Globus pallidus (tissue), 1 donor: ENCODE measurements around the gene MUC5AC.

Experiments used
- DNase-seq: peaks from one replicate; pipeline ENCODE4 v3.0.0-alpha.2; 2015; ENCODE audit warnings: low spot score

Gene MUC5AC

DNA sequence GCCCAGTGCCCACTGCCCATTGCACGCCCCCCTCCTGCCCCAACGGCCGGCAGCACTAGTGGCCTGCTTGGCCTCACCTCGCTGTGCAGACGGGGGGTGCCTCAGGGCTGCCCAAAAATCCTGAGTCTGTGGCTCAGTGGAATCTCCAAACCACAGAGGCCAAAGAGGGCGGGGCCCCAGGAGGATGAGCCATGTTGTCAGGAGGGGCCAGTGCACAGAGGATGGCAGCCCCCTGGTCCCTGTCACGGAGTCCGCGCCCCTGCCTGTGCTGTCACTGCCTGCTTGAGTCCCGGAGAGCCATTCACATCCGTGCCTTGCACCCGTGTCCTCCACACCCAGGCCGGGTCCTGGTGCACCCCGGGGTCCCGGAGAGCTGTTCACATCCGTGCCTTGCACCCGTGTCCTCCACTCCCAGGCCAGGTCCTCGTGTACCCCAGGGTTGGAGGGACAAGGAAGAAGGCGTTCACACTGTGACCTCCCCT lies 36.4 kb upstream of the MUC5AC start:
- no peak for DNase-seq

DNA sequence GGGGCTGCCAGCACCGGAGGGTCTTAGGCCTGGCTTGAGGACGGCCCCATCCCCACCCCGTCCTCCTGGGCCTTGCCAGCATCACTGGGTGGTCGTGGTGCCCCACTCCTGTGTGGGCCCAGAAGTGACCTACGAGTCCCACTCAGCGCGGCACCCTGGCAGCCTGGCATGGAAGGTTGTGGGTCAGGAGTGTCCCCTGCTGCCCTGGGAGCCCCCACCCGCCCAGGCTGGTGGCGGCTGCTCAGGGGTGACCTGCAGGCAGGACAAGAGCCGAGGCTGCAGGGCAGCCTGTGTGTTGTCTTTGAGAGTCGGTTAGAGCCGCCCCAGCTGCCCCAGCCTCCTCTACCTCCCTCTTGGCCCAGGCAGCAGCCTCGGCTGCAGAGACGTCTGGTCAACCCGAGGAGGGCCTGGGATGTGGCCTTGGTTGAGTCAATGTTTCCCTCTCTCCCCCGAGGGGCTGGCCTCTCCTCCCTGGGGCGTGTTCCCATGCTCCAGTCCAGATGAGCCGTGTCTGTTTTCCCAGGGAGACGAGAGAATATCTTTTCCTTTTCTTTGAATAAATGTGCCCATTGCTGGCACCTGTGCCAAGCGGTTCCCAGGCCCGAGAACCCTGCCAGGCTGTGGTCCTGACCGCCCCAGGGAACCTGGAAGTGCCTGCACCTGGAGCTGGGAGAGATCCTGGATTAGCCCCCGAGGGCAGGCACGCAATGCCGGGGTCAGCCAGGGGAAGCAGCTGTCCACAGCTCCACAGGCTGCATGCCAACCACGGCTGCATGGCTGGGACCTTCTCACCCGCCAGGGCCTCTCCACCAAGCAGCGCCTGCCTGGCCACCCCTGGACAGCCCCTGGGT lies 35.7 kb upstream of the MUC5AC start:
- no peak for DNase-seq

DNA sequence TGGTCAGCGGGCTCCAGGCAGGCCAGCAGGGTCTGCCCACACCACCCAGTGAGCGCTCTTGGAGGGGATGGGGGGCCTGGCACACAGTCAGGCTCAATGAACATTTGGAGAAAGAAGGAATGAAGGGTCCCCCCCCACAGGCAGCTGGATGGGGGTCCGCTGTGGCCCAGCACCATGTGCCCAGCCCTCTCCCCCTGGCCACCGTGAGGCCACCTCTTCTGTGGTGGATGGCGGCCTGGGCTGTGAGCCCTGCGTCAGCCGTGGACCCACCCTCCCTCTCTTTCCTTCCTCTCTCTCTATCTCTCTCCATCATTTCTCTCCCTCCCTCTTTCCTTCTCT lies 35.1 kb upstream of the MUC5AC start:
- DNase-seq, result no peak

DNA sequence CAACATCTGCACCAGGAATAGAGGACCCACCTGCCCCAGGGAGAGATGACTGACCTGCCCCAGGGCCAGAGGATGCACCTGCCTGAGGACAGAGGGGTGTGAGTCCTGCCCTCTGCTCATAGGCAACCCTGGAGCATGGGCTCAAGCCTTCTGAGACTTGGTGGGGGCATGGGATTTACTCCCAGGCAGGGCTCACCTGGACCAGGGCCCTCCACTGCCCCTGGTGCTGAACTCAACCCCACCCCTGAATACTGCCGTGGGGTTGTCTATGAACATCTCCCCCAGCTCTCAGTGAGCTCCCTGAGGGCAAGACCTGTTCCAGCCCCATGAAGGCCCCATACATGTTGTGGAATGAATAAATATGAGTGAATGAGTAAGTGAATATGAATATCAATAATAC lies 33.8 kb upstream of the MUC5AC start:
- DNase-seq, result no peak

DNA sequence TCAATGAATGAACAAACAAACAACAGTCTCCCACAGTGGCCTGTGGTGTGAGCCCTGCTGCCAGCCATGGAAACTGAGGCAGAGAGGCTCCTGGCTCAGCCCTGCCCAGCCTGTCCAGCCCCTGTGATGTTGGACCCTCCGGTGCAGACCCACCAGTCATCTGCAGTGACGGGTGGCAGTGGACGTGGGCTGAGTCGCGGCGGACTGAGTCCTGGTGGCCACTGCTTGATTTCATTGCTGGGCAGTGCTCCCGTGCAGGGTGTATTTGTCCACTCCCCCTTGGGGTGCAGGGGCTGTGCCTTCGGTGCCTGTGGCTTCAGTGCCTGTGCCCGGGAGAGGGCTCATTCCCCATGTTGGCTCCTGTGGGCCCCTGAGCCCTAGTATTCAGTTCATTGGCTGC lies 31.9 kb upstream of the MUC5AC start:
- DNase-seq, result no peak

DNA sequence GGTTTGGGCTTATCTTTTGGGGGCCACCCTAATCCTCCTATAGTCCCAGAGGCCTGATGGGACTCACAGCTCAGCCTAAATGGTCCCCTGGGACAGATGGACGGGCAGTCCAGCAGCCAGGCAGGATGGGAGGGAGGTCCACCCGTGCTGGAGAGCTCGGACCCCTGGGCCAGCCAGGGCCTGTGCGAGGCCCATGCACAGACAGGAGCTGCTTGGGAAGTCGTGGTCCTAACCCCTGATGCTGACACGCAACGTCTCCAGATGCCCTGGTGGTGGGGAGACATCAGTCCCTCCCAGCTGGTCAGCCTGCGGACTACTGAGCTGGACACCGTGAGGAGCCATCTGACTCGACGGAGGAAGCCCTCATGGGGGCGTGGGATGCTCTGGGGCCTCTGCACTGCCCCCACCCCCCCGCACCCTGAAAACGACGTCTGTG lies 31.2 kb upstream of the MUC5AC start:
- DNase-seq, result no peak

DNA sequence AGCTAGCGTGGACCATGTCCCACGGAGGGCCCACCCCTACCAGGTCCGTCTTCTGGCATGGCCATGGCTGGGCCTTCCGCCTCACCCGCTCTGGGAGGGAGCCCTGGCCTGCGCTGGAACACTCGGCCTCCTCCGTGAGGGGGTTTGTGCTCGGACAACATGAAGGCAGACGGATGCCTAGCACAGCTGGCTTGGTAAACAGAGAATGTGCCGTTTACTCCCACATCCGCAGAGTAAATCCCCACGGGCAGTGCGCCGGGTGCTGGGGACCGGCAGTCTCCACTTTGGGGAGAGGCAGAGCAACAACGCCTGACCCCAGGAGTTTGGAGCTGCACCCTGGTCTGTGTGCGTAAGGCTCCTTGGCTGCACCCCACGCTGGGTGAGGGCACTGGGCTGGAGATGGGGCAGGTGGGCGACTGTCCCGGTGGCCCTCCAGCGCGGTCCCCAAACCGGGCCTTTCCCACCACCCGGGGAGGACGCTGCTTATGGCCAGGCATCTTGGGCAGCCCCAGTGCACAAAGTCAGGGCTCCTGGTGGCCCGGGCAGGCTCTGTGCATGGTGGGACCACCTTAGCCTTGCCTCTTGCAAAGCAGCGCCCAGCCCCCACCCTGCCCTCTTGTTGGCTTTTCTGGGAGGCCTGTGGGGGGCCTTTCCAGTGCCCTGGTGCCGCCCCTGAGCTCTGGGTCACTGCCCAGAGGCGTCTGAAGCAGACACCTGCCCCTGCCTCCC lies 30.7 kb upstream of the MUC5AC start:
- DNase-seq, result no peak

DNA sequence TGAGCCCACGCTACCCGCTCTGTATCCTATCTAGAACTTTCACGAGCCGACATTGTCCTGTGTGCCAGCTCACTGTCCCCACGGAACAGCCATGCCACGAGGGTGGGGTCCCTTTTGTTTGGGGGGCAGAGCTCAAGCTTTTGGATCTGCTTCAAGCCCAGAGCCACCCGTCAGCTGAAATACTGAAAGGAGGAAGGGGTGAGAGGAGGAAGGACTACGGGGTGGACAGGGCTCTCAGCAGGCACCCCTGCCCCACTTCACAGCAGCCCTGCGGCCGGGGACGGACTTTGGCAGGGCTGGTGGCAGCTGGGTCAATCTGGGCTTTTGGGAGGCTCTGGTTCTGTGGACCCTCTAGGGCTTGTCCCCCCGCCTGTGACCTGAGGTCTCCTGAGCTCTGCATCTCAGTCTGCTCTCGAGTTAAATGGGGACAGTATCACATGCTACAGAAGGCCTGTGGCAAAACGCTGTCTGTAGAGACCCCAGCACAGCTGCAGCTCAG lies 30.0 kb upstream of the MUC5AC start:
- no peak for DNase-seq

DNA sequence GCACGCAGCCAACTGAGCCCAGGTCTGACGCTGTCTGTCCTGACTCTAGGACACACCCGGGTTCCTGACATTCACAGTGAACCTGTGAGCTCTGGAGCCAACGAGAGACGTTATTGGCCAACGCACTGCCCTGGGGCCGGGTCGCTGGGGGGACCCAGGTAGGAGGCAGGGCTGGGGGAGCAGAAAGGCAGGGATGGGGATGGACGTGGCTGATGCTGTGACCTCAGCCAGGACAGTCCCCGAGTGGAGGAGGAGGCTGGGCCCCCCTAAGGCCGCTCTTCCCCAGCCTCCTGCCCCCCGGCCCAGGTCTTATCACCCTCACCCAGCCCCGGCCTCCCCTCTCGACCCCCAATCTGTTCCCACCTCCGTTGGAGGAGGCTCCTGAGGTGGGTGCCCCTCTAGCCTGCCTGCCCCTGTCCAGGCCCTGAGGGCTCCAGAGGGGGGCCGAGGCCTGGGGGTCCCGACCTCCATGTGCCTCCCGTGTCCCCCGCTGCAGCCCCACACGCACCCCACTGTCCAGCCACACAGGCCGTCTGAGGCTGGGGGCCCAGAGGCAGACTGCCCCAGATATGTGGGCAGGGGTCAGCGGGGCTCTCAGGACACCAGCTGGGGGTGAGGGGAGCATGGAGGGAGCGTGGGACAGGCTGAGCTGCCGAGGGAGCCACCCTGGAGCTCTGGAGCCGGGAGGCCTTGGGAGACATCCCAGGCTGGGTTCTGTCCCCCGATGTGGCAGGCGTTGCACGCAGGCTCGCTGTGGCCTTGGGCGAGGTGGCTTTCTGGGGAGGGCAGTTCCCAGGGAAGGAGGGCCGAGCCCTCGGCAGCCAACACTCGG lies 29.2 kb upstream of the MUC5AC start:
- no peak for DNase-seq

DNA sequence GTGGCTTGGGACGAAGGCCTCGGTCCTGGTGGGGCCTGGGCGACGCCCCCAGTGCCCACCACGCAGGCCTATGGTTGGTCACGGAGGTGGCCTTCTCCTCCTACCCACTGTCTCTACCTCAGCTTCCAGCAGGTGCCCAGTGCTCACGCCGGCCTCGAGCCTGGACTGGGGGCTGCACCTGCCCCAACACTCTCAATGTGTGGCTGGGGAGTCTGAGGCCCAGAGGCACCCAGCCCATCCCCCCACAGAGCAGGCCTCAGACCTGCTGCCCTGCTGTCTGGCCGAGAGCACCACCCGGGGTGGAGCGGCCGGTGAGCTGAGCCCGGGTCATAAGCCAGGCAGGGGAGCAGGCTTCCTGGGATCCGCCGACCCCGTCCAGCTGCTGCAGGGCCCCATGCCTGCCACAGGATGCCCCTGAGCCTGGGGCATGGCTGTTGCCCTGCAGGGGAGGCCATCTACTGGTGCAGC lies 28.6 kb upstream of the MUC5AC start:
- DNase-seq, result no peak

DNA sequence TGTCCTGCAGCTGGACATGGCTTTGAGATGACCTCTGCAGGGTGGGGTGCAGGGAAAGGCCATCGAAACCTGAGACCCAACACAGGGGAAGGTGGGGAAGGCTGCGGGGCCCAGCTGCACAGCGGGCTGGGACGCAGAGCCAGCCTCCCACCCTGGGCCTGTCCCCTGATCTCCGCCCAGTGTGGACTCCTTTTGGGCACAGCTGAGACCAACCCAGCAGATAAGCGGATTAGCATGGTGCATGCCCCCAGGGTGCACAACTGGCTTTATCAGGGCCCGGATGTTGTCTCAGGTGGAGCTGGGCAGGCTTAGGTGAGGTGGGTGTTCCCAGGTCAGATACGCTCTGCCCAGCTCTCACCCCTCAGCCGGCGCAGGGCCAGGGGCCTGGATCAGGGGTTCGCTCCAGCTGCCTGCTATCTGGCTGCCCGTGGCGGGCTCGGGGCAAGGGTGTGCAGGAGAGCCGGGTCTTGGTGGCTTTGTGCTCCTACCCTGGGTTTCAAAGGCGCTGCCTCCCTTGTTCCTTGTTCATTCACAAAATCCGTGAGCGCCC lies 28.1 kb upstream of the MUC5AC start:
- no peak for DNase-seq

DNA sequence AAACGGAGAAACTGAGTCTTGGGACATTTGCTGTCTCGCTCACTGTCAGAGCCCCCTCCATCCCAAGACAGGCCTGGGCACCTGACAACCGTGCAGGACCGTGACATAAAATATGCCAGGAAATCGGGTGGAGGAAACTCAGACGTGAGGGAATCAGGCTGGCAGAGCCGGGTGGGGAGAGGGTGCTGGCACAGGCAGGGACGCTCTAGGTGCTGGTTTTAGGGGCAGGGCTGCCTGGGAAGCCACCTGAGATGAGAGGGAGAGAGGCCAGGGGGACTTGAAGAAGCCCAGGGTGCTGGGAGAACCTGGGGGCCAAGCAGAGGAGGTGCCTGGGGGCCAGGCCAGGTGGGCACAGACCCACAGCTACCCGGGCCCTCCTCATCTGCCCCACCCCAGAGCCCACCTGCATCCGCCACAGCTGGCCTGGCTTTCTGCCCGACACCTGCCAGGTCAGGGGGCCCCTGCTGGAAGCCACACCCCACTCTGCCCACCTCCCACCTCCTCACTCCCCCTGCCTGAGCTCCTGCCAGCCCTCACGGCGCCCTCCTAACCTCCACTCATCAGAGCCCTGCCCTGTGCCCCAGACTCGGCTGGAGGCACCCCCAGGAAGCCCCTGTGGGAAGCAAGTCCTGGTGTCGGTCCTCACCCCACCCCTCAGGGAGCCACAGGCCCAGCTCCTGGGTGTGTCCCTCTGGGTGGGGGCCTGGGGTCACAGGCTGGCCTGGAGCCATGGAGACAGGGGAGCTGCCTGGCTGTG lies 27.3 kb upstream of the MUC5AC start:
- no peak for DNase-seq

DNA sequence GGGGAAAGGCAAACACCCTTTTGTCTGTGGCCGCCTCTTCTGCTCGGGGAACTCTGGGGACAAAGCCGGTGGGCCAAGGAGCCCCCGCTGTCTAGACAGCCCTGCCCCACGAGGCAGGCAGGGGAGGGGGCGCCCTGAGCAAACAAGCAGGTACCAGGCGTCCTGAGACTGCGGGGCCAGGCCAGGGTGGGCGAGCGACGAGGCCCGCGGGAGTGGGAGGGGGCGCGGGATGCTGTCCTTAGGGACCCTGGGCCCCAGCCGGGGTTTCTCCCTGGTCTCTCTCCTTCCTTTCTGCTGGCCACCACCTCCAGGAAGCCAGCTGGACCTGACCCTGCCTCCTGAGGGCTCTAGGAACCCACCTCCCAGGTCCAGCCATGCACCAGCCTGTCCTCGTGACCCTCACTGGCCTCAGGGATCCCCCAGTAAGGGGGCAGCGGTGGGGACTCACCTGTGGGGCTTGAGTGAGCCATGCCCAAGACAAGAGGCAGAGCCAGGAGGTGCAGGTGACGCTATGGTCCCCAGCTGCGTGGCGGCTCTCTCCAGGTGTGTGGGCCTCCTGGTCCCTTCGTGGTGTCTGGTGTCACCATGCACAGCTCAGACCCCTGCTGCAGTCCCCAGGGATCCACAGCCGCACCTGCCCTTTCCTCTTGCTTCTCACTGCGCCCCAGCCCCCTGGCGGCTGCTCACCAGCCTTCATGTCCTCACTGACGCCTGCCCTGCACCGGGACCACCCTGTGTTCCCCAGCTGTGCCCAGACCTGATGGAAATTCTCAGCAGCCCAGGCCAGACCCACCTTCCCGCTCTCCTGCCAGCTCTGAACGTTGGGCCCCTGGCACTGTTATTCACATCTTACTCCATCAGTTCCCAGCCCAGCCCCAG lies 26.5 kb upstream of the MUC5AC start:
- no peak for DNase-seq

DNA sequence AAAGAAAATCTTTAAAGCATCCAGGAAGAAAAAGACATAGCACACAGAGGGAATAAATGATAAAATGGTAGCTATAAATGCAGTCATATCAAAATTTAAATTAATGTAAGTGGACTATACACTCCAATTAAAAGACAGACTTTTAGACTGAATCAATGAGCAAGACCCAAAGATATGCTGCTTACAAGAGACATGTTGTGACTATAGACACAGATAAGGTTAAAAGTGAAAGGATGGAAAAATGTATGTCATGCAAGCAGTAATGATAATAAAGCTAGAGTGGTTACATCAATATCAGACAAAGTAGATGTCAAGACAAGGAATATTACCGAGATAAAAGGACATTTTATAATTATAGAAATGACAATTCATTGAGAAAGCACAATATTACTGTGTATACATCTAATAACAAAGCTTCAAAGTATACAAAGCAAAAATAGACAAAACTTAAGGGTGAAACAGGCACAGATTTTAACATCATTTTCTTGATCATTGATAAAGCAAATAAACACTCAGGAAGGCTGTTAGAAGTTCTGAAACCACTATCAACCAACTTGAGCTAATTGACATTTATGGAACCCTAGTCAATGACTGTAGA lies 22.8 kb upstream of the MUC5AC start:
- no peak for DNase-seq

DNA sequence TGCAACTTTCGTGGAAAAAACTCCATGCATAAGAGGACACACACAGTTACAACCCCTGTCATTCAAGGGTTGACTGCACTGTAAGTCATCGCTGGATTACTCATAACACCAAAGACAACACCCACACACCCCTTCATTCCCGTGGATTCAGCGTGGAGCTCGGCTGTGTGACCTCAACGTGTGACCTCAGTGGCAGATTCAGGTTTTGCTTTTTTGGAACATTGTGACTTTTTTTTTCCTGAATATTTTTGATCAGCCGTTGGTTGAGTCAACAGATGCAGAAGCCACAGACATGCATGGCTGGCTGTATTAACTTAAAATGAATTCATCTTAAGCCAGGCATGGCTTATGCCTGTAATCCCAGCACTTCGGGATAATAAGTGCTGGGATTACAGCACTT lies 19.7 kb upstream of the MUC5AC start:
- DNase-seq, result no peak

DNA sequence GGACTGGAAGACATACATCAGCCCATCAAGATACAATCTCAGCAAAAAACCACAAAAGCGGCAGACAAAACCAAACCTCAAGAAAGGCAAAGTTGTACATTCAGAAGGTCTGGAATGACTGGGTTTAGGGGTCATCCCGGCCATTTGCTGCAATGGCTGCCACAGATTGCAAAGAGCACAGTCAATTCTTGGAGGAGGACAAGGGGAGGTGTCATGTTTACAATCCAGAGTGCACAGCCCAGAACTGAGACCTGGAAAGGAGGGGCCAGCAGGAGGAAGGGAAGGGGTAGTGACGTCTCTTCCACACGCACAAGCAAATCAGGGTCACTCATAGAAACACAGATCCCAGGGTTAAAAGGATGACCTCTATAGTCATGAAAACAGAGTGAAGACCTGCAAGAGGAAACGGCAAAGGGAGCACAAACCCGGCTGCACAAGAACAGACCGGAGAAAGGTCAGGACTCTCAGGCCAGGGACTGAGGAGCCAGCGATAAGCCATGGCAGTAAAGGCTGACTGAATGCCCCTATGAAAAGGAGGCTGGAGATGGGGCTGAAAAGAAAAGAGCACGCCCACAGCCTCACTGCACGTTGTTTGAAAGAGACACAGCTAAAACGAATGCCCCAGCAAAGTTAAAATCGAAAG lies 18.2 kb upstream of the MUC5AC start:
- DNase-seq, result no peak

DNA sequence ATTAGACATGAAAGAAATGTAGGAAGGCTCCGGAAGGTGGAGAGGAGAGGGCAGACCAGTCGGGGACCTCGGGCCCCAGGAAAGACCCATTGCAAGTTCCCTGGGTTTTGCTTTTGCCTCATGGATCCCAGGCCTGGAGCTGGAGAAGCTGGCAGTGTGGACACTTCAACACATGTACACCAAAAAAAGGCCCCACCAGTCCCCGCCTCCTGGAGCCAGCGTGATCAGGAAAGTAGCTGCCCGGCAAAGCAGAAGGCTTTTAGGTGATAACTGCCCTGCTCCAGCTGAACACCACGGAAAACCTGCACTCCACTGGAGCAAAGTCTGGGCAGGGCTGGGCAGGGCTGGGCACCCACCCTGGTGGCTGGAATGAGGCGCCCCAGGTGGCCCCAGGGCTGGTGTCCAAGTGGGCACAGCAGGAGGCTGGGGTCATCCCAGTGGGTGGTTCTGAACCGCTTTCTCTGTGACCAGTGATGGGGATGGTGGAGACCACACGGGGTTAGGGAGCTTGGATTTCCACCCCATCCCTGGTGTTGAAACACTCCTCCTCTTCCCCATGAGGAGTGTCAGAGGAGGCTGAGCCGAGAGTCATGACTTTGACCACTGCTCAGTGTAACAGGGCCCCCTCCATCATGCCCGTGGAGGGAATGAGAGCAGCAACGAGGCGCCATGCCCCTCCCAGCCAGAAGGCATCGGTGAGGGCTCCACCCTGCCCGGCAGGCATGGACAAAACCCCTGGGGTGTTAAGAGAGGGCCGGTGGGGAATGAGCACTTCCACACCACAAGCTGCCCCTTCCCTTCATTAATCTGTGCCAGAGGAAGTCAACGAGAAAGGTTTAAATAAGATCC lies 16.9 kb upstream of the MUC5AC start:
- no peak for DNase-seq

DNA sequence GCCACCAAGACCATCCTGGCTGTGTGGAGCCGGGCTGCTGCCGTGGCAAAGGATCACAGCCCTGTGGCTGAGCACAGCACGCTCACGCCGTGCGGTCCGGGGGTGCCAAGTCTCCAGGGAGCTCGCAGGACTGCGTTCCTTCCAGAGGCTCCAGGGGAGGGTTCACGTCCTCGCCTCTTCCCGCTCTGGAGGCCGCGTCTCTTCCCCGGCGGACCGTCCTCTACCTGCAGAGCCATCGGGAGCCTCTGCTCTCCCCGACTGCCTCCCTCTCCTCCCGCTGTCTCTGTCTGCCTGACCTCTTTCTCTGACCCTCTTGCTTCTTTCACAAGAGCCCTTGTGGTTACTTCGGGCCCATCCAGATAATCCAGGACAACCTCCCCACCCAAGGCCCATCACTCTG lies 11.4 kb upstream of the MUC5AC start:
- DNase-seq, result no peak
